ENCODE results near the gene PACSIN2. TPM values are rescaled to one million over a fixed set of nuclear protein-coding genes. Genes with fewer than 3 reads are reported as not detected.

Gene PACSIN2
- total RNA-seq, 6 experiments from 2014 or later, result 21.4 to 67.0 (median 47.1) TPM

DNA sequence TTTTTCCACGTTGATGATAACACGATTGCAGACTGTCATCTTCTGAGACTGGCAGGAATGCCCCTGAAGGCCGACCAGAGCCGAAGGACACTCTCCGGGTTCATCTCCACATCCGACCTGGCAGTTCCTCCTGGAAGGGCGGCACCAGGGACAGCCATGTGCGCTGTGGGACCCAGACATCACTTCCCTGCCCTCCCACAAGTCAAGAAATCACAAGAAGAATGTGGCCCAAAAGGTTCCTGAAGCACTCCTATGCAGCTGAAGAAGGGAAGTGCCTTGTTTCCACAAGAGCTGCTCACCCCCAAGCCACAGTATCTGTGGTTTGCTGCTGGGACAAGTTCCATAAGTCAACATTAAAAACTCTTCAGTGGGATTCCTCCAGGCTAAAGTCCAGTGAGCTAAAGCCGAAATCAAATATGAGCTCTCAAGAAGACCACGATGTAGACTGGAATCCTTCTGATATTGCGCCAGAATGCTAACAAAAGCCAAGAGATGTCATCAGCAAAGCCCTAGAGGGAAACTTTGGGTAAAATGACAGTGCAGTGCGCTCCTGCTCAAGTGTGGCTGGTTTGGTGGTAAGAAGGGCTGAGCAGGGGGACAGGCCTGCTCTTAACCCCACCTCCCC lies 21.2 kb downstream of the PACSIN2 start:
- Histone ChIP-seq H3K4me1 (peaks cover 6 to 53% (median 19%) of the 10 kb centered on the region in 4 donors), H3K36me3 (no peaks in the 10 kb centered on the region), H3K9me3 (no peaks in the 10 kb centered on the region), H3K4me3 (peak overlapping the region in 2 of 3 donors; percentile 40 to 49), H3K27me3 (no peaks in the 10 kb centered on the region), H3K27ac (peak overlapping the region; percentile 67 to 94 (median 92))
- 15% methylated on average over 10 of the region's 12 CpGs for WGBS (ENCODE audit: insufficient coverage, low coverage, low lambda C conversion rate, missing lambda C conversion rate)
- TF ChIP-seq CTCF (IDR thresholded peaks at IDR 0.05), result no peak
- no peak for DNase-seq
- peak; percentile 9 to 58 (median 20) for ATAC-seq
- intact Hi-C loops (cut with DNase I), result no loop called here

- H3K4me3 ChIP-seq, result peak overlapping the region in 1 of 3 donors; percentile 49
- H3K36me3 ChIP-seq, result no peaks in the 10 kb centered on the region
- TF ChIP-seq CTCF (IDR thresholded peaks at IDR 0.05) (no peak), POLR2A (IDR thresholded peaks at IDR 0.05) (no peak)
- 61% methylated on average over 9 of the region's 9 CpGs for WGBS (ENCODE audit: insufficient coverage, low coverage, low lambda C conversion rate, missing lambda C conversion rate)
- H3K27ac ChIP-seq, result peak overlapping the region in 1 of 3 donors; percentile 92
- no peak for ATAC-seq
- H3K4me1 ChIP-seq, result peaks cover 6 to 53% (median 19%) of the 10 kb centered on the region in 4 donors
- H3K27me3 ChIP-seq, result no peaks in the 10 kb centered on the region
- intact Hi-C loops (cut with DNase I), result no loop called here
- H3K9me3 ChIP-seq, result no peaks in the 10 kb centered on the region
- no peak for DNase-seq
Observed at GRCh38 chr22:42992886-42993479, 22.0 kb downstream of the PACSIN2 start.

GRCh38 chr22:42992092-42992491 lies 22.9 kb downstream of the PACSIN2 start:
- no peak overlapping the region for H3K27ac ChIP-seq
- no peaks in the 10 kb centered on the region for H3K36me3 ChIP-seq
- no peaks in the 10 kb centered on the region for H3K27me3 ChIP-seq
- ATAC-seq, result no peak
- TF ChIP-seq CTCF (IDR thresholded peaks at IDR 0.05) (no peak), POLR2A (IDR thresholded peaks at IDR 0.05) (no peak)
- no peak overlapping the region for H3K4me3 ChIP-seq
- WGBS (ENCODE audit: insufficient coverage, low coverage, low lambda C conversion rate, missing lambda C conversion rate), result 96% methylated on average over 3 of the region's 3 CpGs
- DNase-seq, result no peak
- intact Hi-C loops (cut with DNase I), result no loop called here
- no peaks in the 10 kb centered on the region for H3K9me3 ChIP-seq
- H3K4me1 ChIP-seq, result peaks cover 6 to 46% (median 18%) of the 10 kb centered on the region in 4 donors

GRCh38 chr22:42991010-42991651 lies 23.8 kb downstream of the PACSIN2 start:
- H3K36me3 ChIP-seq, result no peaks in the 10 kb centered on the region
- ATAC-seq (no peak), DNase-seq (no peak)
- 63% methylated on average over 4 of the region's 5 CpGs for WGBS (ENCODE audit: insufficient coverage, low coverage, low lambda C conversion rate, missing lambda C conversion rate)
- no peak overlapping the region for H3K27ac ChIP-seq
- H3K4me3 ChIP-seq, result no peak overlapping the region
- H3K9me3 ChIP-seq, result no peaks in the 10 kb centered on the region
- peaks cover 5 to 36% (median 14%) of the 10 kb centered on the region in 4 donors for H3K4me1 ChIP-seq
- no peaks in the 10 kb centered on the region for H3K27me3 ChIP-seq
- intact Hi-C loops (cut with DNase I), result no loop called here
- TF ChIP-seq POLR2A (IDR thresholded peaks at IDR 0.05), result no peak
